Tibial nerve (tissue), 4 donors: ENCODE measurements around the gene JAZF1. TPM values are rescaled to one million over a fixed set of nuclear protein-coding genes. Genes with fewer than 3 reads are reported as not detected.

Experiments used
- DNase-seq, 2 donors: peaks; one replicate each; pipeline ENCODE4 v3.0.0-alpha.2; 2019; ENCODE audit warnings: low spot score in 2 of 2
- H3K27ac ChIP-seq, 4 donors: fragments of 200-600 bp; sonication (generic) in 3 of 4; one replicate each; pipeline ENCODE4 v1.5.1; 2017 to 2019; ENCODE audit warnings: mild to moderate bottlenecking in 1 of 4
- H3K27me3 ChIP-seq, 2 donors: fragments of 200-600 bp; sonication (generic) in 1 of 2; one replicate each; pipeline versions ENCODE4 v1.5.1 to v1.6.0; 2017 to 2019
- H3K36me3 ChIP-seq, 3 donors: fragments of 200-600 bp; sonication (generic); one replicate each; pipeline ENCODE4 v1.5.1; 2018 to 2019
- H3K4me1 ChIP-seq, 4 donors: fragments of 200-600 bp; sonication (generic) in 3 of 4; one replicate each; pipeline ENCODE4 v1.5.1; 2017 to 2019
- H3K4me3 ChIP-seq, 4 donors: fragments of 200-600 bp; sonication (generic) in 3 of 4; one replicate each; pipeline ENCODE4 v1.5.1; 2017 to 2019; ENCODE audit warnings: mild to moderate bottlenecking in 1 of 4, moderate library complexity in 1 of 4
- H3K9me3 ChIP-seq, 4 donors: fragments of 200-600 bp; sonication (generic) in 3 of 4; one replicate each; pipeline ENCODE4 v1.5.1; 2017 to 2019
- EP300 ChIP-seq, 2 donors: sonication (generic); formaldehyde crosslinking; IDR thresholded peaks; one replicate each; pipeline ENCODE4 v1.6.1; 2017; ENCODE audit warnings: antibody characterized with exemption in 2 of 2, mild to moderate bottlenecking in 1 of 2
- POLR2A ChIP-seq, 2 donors: fragments of 450-650 bp; IDR thresholded peaks; one replicate each; pipeline ENCODE4 v1.6.1; 2017; ENCODE audit warnings: antibody characterized with exemption in 2 of 2, mild to moderate bottlenecking in 2 of 2, moderate library complexity in 2 of 2
- WGBS, 2 donors: methylation state at CpG; one replicate each; pipeline ENCODE4 v1.1.5; 2018; 5-methylcytosine and 5-hydroxymethylcytosine counted together
- total RNA-seq, 4 donors: library from RNA; depleted of rRNA; stranded (reverse); fragments of >200 nt; gene quantifications; one replicate each; pipeline ENCODE4 v1.1.0, GENCODE V29; 2016
- TF ChIP-seq, protein P1 (sequence below), 5 experiments: fragments of 200-600 bp in 3 of 5; fragments of 450-650 bp in 2 of 5; sonication (generic) in 3 of 5; IDR thresholded peaks; one replicate each; pipeline ENCODE4 v1.5.1; 2016 to 2019; ENCODE audit warnings: antibody characterized with exemption in 5 of 5, mild to moderate bottlenecking in 3 of 5, moderate library complexity in 2 of 5

JAZF1 gene
- total RNA-seq, 4 donors from 2014 or later, result 6.9 to 17.5 (median 10.7) TPM

DNA sequence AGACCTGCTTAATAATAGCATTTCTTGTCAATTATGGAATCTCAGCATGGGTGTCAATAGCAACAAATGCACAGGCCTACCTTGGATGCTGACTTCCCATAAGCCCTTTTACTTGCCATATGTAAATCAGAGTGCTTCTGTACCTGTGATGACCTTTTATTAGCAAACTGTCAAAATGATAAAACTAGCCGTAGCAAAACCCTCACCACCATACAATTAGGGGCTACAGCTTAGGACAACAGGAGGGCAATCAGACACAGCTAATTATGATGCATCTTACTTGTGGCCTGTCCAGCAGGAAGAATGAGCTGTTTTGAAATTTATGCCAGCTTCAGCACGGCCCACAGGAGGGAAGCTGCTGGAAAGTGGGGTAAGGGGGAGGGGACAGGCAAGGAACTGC, 239.1 kb downstream of the JAZF1 start:
- DNase-seq, result no peak
- Histone ChIP-seq H3K4me3 (no peak overlapping the region), H3K36me3 (peaks cover 0 to 9% (median 0%) of the 10 kb centered on the region in 3 donors), H3K27ac (no peak overlapping the region), H3K4me1 (no peaks in the 10 kb centered on the region), H3K9me3 (peaks cover 0 to 8% (median 0%) of the 10 kb centered on the region in 4 donors), H3K27me3 (no peaks in the 10 kb centered on the region)
- 44 to 60% methylated on average over 2 of the region's 2 CpGs for WGBS, 2 donors
- TF ChIP-seq POLR2A (IDR thresholded peaks at IDR 0.05) (no peak), EP300 (IDR thresholded peaks at IDR 0.05) (no peak)
- TF ChIP-seq, protein P1, sequence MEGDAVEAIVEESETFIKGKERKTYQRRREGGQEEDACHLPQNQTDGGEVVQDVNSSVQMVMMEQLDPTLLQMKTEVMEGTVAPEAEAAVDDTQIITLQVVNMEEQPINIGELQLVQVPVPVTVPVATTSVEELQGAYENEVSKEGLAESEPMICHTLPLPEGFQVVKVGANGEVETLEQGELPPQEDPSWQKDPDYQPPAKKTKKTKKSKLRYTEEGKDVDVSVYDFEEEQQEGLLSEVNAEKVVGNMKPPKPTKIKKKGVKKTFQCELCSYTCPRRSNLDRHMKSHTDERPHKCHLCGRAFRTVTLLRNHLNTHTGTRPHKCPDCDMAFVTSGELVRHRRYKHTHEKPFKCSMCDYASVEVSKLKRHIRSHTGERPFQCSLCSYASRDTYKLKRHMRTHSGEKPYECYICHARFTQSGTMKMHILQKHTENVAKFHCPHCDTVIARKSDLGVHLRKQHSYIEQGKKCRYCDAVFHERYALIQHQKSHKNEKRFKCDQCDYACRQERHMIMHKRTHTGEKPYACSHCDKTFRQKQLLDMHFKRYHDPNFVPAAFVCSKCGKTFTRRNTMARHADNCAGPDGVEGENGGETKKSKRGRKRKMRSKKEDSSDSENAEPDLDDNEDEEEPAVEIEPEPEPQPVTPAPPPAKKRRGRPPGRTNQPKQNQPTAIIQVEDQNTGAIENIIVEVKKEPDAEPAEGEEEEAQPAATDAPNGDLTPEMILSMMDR (IDR thresholded peaks at IDR 0.05), result no peak

DNA sequence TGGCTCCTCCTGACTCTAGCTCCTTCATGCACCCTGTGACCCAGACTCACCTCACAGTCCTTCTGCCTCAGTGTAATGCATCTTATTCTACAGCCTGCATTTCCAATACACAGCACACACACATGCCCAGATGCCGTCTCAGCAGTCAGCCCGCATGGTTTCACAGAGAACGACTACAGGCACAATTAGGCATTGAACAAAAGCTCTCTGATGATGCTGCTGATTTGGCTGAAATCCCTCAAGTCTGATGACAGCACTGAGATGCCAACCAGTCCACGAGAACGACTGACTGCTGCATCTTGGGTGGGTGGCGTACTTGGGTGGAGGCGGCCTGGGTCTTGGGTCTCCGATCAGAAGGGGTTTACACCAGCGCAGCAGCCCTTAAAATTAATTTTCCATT, 240.3 kb downstream of the JAZF1 start:
- 66 to 76% methylated on average over 9 of the region's 9 CpGs for WGBS, 2 donors

DNA sequence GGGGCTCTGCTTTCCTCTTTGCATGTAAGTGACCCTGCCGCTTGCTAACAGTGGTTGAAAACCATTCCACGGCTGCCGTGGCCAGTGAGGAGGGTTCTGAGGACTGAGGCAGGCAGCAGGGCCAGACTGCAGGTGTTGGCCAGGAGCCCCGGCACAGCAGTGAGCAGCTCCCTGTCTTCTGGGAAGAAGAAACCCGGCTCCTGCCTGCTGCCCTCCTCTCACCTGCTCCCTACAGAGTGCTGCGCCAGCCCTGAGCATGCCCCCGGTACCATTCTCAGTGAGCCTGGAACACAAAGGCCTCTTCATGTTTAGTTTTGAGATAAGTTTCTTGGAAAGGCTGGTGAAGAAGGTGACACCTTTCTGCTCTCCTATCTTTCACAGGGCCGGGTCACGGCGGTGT, 240.7 kb downstream of the JAZF1 start:
- DNase-seq, result no peak
- Histone ChIP-seq H3K4me1 (no peaks in the 10 kb centered on the region), H3K27me3 (no peaks in the 10 kb centered on the region), H3K36me3 (peaks cover 0 to 9% (median 0%) of the 10 kb centered on the region in 3 donors), H3K27ac (no peak overlapping the region), H3K9me3 (peaks cover 0 to 8% (median 0%) of the 10 kb centered on the region in 4 donors), H3K4me3 (no peak overlapping the region)
- WGBS, 2 donors, result 90 to 91% methylated on average over 10 of the region's 10 CpGs
- TF ChIP-seq, protein P1 (IDR thresholded peaks at IDR 0.05), result no peak
- no peak for TF ChIP-seq POLR2A (IDR thresholded peaks at IDR 0.05)
- no peak for TF ChIP-seq EP300 (IDR thresholded peaks at IDR 0.05)

More for the DNA sequence above, 240.3 kb downstream of the JAZF1 start:
- Histone ChIP-seq H3K27me3 (no peaks in the 10 kb centered on the region), H3K27ac (no peak overlapping the region), H3K4me1 (no peaks in the 10 kb centered on the region), H3K9me3 (peaks cover 0 to 8% (median 0%) of the 10 kb centered on the region in 4 donors), H3K36me3 (peaks cover 0 to 9% (median 0%) of the 10 kb centered on the region in 3 donors), H3K4me3 (no peak overlapping the region)
- TF ChIP-seq, protein P1 (IDR thresholded peaks at IDR 0.05), result no peak
- TF ChIP-seq EP300 (IDR thresholded peaks at IDR 0.05) (no peak), POLR2A (IDR thresholded peaks at IDR 0.05) (no peak)
- no peak for DNase-seq

DNA sequence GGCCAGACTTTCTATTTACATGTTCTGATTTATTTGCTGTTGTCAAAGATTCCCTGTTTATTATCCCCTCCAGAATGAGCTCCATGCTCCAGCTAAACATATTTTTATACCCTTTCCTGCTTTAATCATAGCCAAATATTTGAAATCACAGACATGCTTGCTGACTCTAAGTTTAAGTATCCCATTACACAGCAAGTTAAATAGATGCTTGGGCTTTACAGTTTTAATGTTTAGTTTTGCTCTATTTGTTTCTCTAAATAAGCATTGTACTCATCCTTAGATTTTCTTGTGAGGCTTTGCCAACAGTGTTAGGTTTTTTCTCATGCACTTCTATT, 243.9 kb downstream of the JAZF1 start:
- Histone ChIP-seq H3K27me3 (no peaks in the 10 kb centered on the region), H3K4me3 (no peak overlapping the region), H3K9me3 (peaks cover 0 to 8% (median 0%) of the 10 kb centered on the region in 4 donors), H3K27ac (no peak overlapping the region), H3K4me1 (no peaks in the 10 kb centered on the region), H3K36me3 (peaks cover 0 to 9% (median 0%) of the 10 kb centered on the region in 3 donors)
- no peak for DNase-seq
- no peak for TF ChIP-seq POLR2A (IDR thresholded peaks at IDR 0.05)
- TF ChIP-seq EP300 (IDR thresholded peaks at IDR 0.05), result no peak
- TF ChIP-seq, protein P1 (IDR thresholded peaks at IDR 0.05), result no peak

DNA sequence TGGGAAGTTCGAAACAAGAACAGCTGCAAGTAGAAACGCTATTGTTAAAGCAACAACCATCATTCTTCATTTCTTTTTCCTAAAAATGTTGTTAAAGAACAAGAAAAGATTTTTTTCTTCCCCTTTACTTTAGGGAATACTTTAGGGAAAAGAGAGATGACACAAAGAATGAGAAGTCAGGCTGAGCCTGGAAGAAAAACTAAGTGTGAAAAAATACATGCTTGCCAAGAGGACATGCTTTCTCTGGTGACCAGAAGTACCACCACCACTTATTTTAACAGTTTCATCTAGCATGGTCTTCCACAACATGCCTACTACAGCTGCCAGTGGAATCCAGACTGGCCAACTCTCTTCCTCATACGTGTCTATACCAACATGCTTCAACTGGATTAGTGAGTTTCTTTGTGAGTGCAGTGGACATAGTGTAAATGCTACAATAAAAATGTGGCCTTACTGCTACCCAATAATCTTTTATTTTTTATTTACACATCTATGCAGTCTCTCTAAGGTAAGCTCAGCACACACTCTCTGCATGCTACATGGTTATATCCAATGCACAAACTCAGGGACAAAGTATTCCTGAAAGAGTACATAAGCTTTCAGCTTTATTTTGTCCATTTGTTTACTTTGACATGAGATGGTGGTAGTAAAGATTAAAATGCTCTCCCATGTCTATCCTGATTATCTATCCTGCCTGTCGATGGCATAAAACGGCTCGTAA, 244.4 kb downstream of the JAZF1 start:
- no peak overlapping the region for H3K27ac ChIP-seq
- WGBS, 2 donors, result 71 to 72% methylated on average over 6 of the region's 6 CpGs
- H3K27me3 ChIP-seq, result no peaks in the 10 kb centered on the region
- TF ChIP-seq, protein P1 (IDR thresholded peaks at IDR 0.05), result no peak
- no peak for TF ChIP-seq EP300 (IDR thresholded peaks at IDR 0.05)
- TF ChIP-seq POLR2A (IDR thresholded peaks at IDR 0.05), result no peak
- no peak for DNase-seq
- H3K9me3 ChIP-seq, result peaks cover 0 to 8% (median 0%) of the 10 kb centered on the region in 4 donors
- H3K36me3 ChIP-seq, result peaks cover 0 to 9% (median 0%) of the 10 kb centered on the region in 3 donors
- H3K4me1 ChIP-seq, result no peaks in the 10 kb centered on the region
- no peak overlapping the region for H3K4me3 ChIP-seq
